KMS-11 (cell line): ENCODE data around the gene NKX3-2.

Experiments
- H2AFZ ChIP-seq: fragments of 200-600 bp; sonication (generic); 2 replicates; pipeline ENCODE4 v1.6.1; 2016; ENCODE audit warnings: antibody characterized with exemption, mixed run types, low read depth
- H3K27ac ChIP-seq: fragments of 200-600 bp; sonication (generic); 2 replicates; pipeline ENCODE4 v1.6.1; 2016; ENCODE audit warnings: mild to moderate bottlenecking, mixed run types
- H3K27me3 ChIP-seq: fragments of 200-600 bp; sonication (generic); 2 replicates; pipeline ENCODE4 v1.6.1; 2017; ENCODE audit warnings: mild to moderate bottlenecking, low read depth, mixed run types, moderate library complexity; ENCODE audit not compliant: insufficient read depth
- H3K36me3 ChIP-seq: fragments of 200-600 bp; sonication (generic); 2 replicates; pipeline ENCODE4 v1.6.1; 2017; ENCODE audit warnings: mild to moderate bottlenecking, mixed run types; ENCODE audit not compliant: insufficient read depth
- H3K4me1 ChIP-seq: fragments of 200-600 bp; sonication (generic); 2 replicates; pipeline ENCODE4 v1.6.1; 2016; ENCODE audit warnings: mild to moderate bottlenecking, low read depth, mixed run types; ENCODE audit not compliant: poor library complexity, severe bottlenecking
- H3K4me2 ChIP-seq: fragments of 200-600 bp; sonication (generic); 2 replicates; pipeline ENCODE4 v1.7.0; 2016; ENCODE audit warnings: mild to moderate bottlenecking, mixed run types
- H3K4me3 ChIP-seq: fragments of 200-600 bp; sonication (generic); IDR thresholded peaks from 2 replicates; pipeline ENCODE4 v1.6.1; 2017; ENCODE audit warnings: low read depth, low read length, mixed read lengths; ENCODE audit not compliant: insufficient read depth
- H3K79me2 ChIP-seq: fragments of 200-600 bp; sonication (generic); 2 replicates; pipeline ENCODE4 v1.6.1; 2016; ENCODE audit warnings: low read depth, mixed run types; ENCODE audit not compliant: insufficient read depth
- H3K9ac ChIP-seq: fragments of 200-600 bp; sonication (generic); 2 replicates; pipeline ENCODE4 v1.6.1; 2016; ENCODE audit warnings: mild to moderate bottlenecking, mixed run types
- H4K20me1 ChIP-seq: fragments of 200-600 bp; sonication (generic); 2 replicates; pipeline ENCODE4 v1.6.1; 2016; ENCODE audit warnings: mild to moderate bottlenecking, mixed run types; ENCODE audit not compliant: insufficient read depth
- CTCF ChIP-seq: fragments of 200-600 bp; sonication (generic); conservative IDR thresholded peaks from 2 replicates; pipeline ENCODE4 v1.6.1; 2017; ENCODE audit warnings: low read depth, mild to moderate bottlenecking, antibody characterized with exemption, low read length, moderate library complexity, mixed read lengths

The NKX3-2 gene

GRCh38 chr4:13547485-13548041, 3.3 kb upstream of the NKX3-2 start:
- Histone ChIP-seq H4K20me1 (no peaks in the 10 kb centered on the region), H2AFZ (peak overlapping the region; percentile 47), H3K27me3 (no peaks in the 10 kb centered on the region), H3K4me2 (peak overlapping the region; percentile 92; the same call in 1 of the 2 replicates), H3K9ac (peak overlapping the region; percentile 81), H3K4me3 (no peak overlapping the region), H3K36me3 (no peaks in the 10 kb centered on the region), H3K4me1 (peaks cover 14% of the 10 kb centered on the region), H3K27ac (peak overlapping the region; percentile 91), H3K79me2 (peaks cover 21% of the 10 kb centered on the region)
- TF ChIP-seq CTCF = no peak

- Histone ChIP-seq H3K79me2 (peaks cover 21% of the 10 kb centered on the region), H3K4me3 (peak overlapping the region; percentile 20), H3K36me3 (no peaks in the 10 kb centered on the region), H3K9ac (peak overlapping the region; percentile 81), H2AFZ (peak overlapping the region; percentile 47), H3K4me2 (peak overlapping the region; percentile 92), H3K27ac (peak overlapping the region; percentile 91), H4K20me1 (no peaks in the 10 kb centered on the region), H3K27me3 (no peaks in the 10 kb centered on the region), H3K4me1 (peaks cover 14% of the 10 kb centered on the region)
- TF ChIP-seq CTCF = no peak
These were observed 2.7 kb upstream of the NKX3-2 start for GRCh38 chr4:13546941-13547484.

GRCh38 chr4:13546142-13546940, 2.0 kb upstream of the NKX3-2 start:
- Histone ChIP-seq H4K20me1 (no peaks in the 10 kb centered on the region), H2AFZ (peak overlapping the region; percentile 47; the same call in 1 of the 2 replicates), H3K4me3 (peak overlapping the region; percentile 20)

GRCh38 chr4:13545394-13545808, 1.1 kb upstream of the NKX3-2 start:
- Histone ChIP-seq H4K20me1 (no peaks in the 10 kb centered on the region), H3K4me3 (peak overlapping the region; percentile 5), H3K79me2 (peaks cover 21% of the 10 kb centered on the region), H3K27ac (peak overlapping the region; percentile 91), H3K4me1 (peaks cover 12% of the 10 kb centered on the region), H3K4me2 (peak overlapping the region; percentile 92), H3K36me3 (no peaks in the 10 kb centered on the region), H2AFZ (peak overlapping the region; percentile 34; the same call in 1 of the 2 replicates), H3K9ac (peak overlapping the region; percentile 81), H3K27me3 (no peaks in the 10 kb centered on the region)
- TF ChIP-seq CTCF = no peak

More at GRCh38 chr4:13546142-13546940, 2.0 kb upstream of the NKX3-2 start:
- TF ChIP-seq CTCF = no peak
- peaks cover 21% of the 10 kb centered on the region for H3K79me2 ChIP-seq
- H3K4me2 ChIP-seq = peak overlapping the region; percentile 92
- peaks cover 14% of the 10 kb centered on the region for H3K4me1 ChIP-seq
- no peaks in the 10 kb centered on the region for H3K36me3 ChIP-seq
- H3K27me3 ChIP-seq = no peaks in the 10 kb centered on the region
- peak overlapping the region; percentile 91 for H3K27ac ChIP-seq
- H3K9ac ChIP-seq = peak overlapping the region; percentile 81
